Left lung (tissue), 10 donors: ENCODE measurements around the gene SERPINA10. TPM values are rescaled to one million over a fixed set of nuclear protein-coding genes. Genes with fewer than 3 reads are reported as not detected.
"Not testable (repeated sequence)": the region's sequence is repeated elsewhere in the genome, so short reads cannot be mapped to it uniquely, and the experiment has no call there.

Source experiments
- ATAC-seq: fragments of 200-7000 bp; cut with Tn5 transposase; one replicate; pipeline ENCODE4 v1.9.1; 2020; ENCODE audit warnings: moderate library complexity
- DNase-seq, 4 donors: peaks; one replicate each; pipeline ENCODE4 v3.0.0-alpha.2; 2013 to 2020
- H3K27ac ChIP-seq, 2 donors: fragments of 200-600 bp; sonication (generic) in 1 of 2; one replicate each; pipeline versions ENCODE4 v1.5.0 to v1.8.0; 2020 to 2021
- H3K27me3 ChIP-seq, 2 donors: fragments of 200-600 bp; sonication (generic) in 1 of 2; one replicate each; pipeline versions ENCODE4 v1.5.0 to v1.8.0; 2020 to 2021
- H3K36me3 ChIP-seq, 2 donors: fragments of 200-600 bp; sonication (generic) in 1 of 2; one replicate each; pipeline versions ENCODE4 v1.5.0 to v1.8.0; 2020 to 2021
- H3K4me1 ChIP-seq, 2 donors: fragments of 200-600 bp; one replicate each; pipeline ENCODE4 v1.8.0; 2021
- H3K4me3 ChIP-seq, 2 donors: fragments of 200-600 bp; sonication (generic) in 1 of 2; one replicate each; pipeline versions ENCODE4 v1.5.0 to v1.8.0; 2020 to 2021; ENCODE audit warnings: mild to moderate bottlenecking in 1 of 2
- H3K9me3 ChIP-seq, 2 donors: fragments of 200-600 bp; sonication (generic) in 1 of 2; one replicate each; pipeline versions ENCODE4 v1.5.0 to v1.8.0; 2020 to 2021
- CTCF ChIP-seq, 2 donors: fragments of 200-600 bp; sonication (generic) in 1 of 2; IDR thresholded peaks; one replicate each; pipeline versions ENCODE4 v1.5.0 to v1.8.0; 2021; ENCODE audit warnings: antibody characterized with exemption in 2 of 2
- intact Hi-C, 2 donors: fragments of 100-400 bp; cut with DNase I; formaldehyde crosslinking; loops; one replicate each; pipeline versions ENCODE4 v1.11.2 to v1.14.2; 2022
- polyA plus RNA-seq, 6 donors: library from polyadenylated mRNA; unstranded; fragments of 120-200 nt; gene quantifications; one replicate each; pipeline ENCODE4 v1.2.1, GENCODE V29; 2013; ENCODE audit not compliant: insufficient read length in 6 of 6
- total RNA-seq, 2 donors: library from RNA; stranded (reverse); fragmentation: NEBNext Ultra II Directional; extraction: Animal tissue kit (Norgen Biotek cat#: 25700); gene quantifications; one replicate each; pipeline ENCODE4 v1.2.1, GENCODE V29; 2021
- donor health status: DM: no; HTN: yes; CAD: no.
- donor health status: DM: no; HTN: no; CAD: no.

Gene SERPINA10
- total and polyA plus RNA-seq, 8 donors = 0.06 to 0.10 (median 0.08) TPM; not detected in 2

- intact Hi-C loops = no loop called here
- H3K36me3 ChIP-seq = no peaks in the 10 kb centered on the region
- peaks cover 0 to 13% of the 10 kb centered on the region in 2 donors for H3K9me3 ChIP-seq
- ATAC-seq = no peak
- no peak for DNase-seq
- TF ChIP-seq CTCF (IDR thresholded peaks at IDR 0.05) = no peak
- H3K4me1 ChIP-seq = no peaks in the 10 kb centered on the region
- H3K4me3 ChIP-seq = no peak overlapping the region
- no peaks in the 10 kb centered on the region for H3K27me3 ChIP-seq
- H3K27ac ChIP-seq = no peak overlapping the region
Observed at GRCh38 chr14:94267352-94267751, 25.7 kb downstream of the SERPINA10 start.

GRCh38 chr14:94264195-94264594, 28.9 kb downstream of the SERPINA10 start:
- intact Hi-C loops, ATAC-seq: not testable (repeated sequence)

GRCh38 chr14:94244182-94244581, 48.9 kb downstream of the SERPINA10 start:
- DNase-seq = no peak
- Histone ChIP-seq H3K9me3 (no peaks in the 10 kb centered on the region), H3K4me3 (no peak overlapping the region), H3K36me3 (no peaks in the 10 kb centered on the region), H3K4me1 (no peaks in the 10 kb centered on the region), H3K27me3 (no peaks in the 10 kb centered on the region), H3K27ac (no peak overlapping the region)
- intact Hi-C loops = no loop called here
- no peak for TF ChIP-seq CTCF (IDR thresholded peaks at IDR 0.05)
- no peak for ATAC-seq

More at GRCh38 chr14:94264195-94264594, 28.9 kb downstream of the SERPINA10 start:
- H3K9me3 ChIP-seq = peaks cover 0 to 16% of the 10 kb centered on the region in 2 donors
- H3K27ac ChIP-seq, H3K27me3 ChIP-seq, H3K36me3 ChIP-seq, H3K4me1 ChIP-seq, H3K4me3 ChIP-seq, DNase-seq: not testable (repeated sequence)

GRCh38 chr14:94239406-94239805, 53.7 kb downstream of the SERPINA10 start:
- Histone ChIP-seq H3K4me1 (no peaks in the 10 kb centered on the region), H3K36me3 (no peaks in the 10 kb centered on the region), H3K27ac (no peak overlapping the region), H3K9me3 (no peaks in the 10 kb centered on the region), H3K27me3 (no peaks in the 10 kb centered on the region), H3K4me3 (no peak overlapping the region)
- no peak for TF ChIP-seq CTCF (IDR thresholded peaks at IDR 0.05)
- DNase-seq (no peak), ATAC-seq (no peak)
- intact Hi-C loops = no loop called here

- H3K27me3 ChIP-seq = no peaks in the 10 kb centered on the region
- DNase-seq (no peak), ATAC-seq (no peak)
- no peak overlapping the region for H3K4me3 ChIP-seq
- H3K27ac ChIP-seq = no peak overlapping the region
- intact Hi-C loops = no loop called here
- no peaks in the 10 kb centered on the region for H3K4me1 ChIP-seq
- H3K9me3 ChIP-seq = no peaks in the 10 kb centered on the region
- TF ChIP-seq CTCF (IDR thresholded peaks at IDR 0.05) = no peak
- no peaks in the 10 kb centered on the region for H3K36me3 ChIP-seq
Observed at GRCh38 chr14:94237983-94238382, 55.1 kb downstream of the SERPINA10 start.

GRCh38 chr14:94237046-94237445, 56.0 kb downstream of the SERPINA10 start:
- no peak for TF ChIP-seq CTCF (IDR thresholded peaks at IDR 0.05)
- Histone ChIP-seq H3K36me3 (no peaks in the 10 kb centered on the region), H3K9me3 (no peaks in the 10 kb centered on the region), H3K27me3 (no peaks in the 10 kb centered on the region), H3K4me1 (no peaks in the 10 kb centered on the region), H3K4me3 (no peak overlapping the region), H3K27ac (no peak overlapping the region)
- ATAC-seq = no peak
- intact Hi-C loops = no loop called here
- no peak for DNase-seq
